Measurements from ENCODE around the gene ARHGAP15. TPM values are rescaled to one million over a fixed set of nuclear protein-coding genes. Genes with fewer than 3 reads are reported as not detected.

The ARHGAP15 gene
- polyA plus RNA-seq, 1 donor from 2014 or later = 190 TPM

DNA sequence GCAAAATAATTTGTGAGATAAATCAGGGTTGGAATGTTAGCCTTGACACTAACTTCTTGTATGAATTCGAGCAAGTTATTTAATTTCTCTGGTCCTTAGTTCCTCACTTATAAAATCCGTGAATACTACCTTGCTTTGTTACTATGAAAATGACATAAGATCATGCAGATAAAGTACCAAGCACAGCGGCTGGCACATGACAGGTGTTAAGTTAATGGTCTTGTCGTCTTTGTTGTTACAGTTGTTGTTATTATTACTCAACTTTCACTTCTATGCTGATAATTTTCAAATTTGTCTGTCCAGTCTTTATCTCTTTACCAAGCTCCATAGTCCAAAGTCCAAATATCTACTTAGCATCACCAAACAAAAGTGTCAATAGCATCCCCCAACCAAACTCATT is 482.1 kb downstream of the ARHGAP15 start:
- no peak overlapping the region for H3K4me3 Mint-ChIP-seq
- H3K9me3 Mint-ChIP-seq = no peaks in the 10 kb centered on the region
- H3K36me3 Mint-ChIP-seq = peaks cover 27% of the 10 kb centered on the region
- no peak overlapping the region for H3K27ac Mint-ChIP-seq
- H3K4me1 Mint-ChIP-seq = peaks cover 0 to 5% (median 1%) of the 10 kb centered on the region in 3 donors
- no peaks in the 10 kb centered on the region for H3K27me3 Mint-ChIP-seq

DNA sequence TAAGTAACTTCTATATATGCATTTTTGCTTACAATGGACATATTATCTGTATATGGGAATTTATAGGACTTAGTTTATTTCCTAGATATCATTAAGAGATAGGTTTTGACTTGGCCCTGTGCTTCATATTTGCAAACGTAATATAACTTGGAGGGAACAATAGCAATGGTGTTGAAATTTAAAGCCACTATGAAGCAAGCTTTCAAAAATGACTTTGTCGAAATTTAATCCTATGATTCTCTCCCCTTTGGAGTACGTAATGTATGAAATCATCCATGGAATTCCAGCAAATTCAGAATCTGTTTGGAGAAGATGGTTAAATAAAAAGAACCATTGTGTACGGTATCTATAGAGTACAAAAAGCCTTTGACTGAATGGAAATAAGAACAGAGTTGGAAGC is 486.3 kb downstream of the ARHGAP15 start:
- Mint-ChIP-seq H3K27ac (no peak overlapping the region), H3K27me3 (no peaks in the 10 kb centered on the region), H3K4me3 (no peak overlapping the region), H3K36me3 (peaks cover 17% of the 10 kb centered on the region), H3K4me1 (peaks cover 0 to 5% (median 3%) of the 10 kb centered on the region in 3 donors), H3K9me3 (no peaks in the 10 kb centered on the region)

DNA sequence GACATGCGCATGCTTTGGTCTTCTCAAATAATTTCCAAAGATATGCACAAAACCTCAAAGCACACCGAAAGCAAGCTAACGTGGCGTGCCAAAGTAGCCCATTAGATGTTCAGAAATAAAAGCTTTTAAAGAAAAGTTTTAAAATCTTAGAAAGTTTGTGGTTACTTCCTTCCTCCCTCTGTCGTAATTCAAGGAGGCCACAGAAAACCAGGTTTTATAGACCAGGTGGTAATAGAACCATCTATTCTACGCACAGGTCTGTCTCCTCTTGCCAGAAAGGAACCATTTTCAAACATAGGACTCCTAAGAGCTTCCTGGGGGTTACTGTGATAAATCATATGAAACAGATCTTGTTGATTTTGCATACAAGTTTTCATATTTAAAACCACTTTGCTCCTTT is 487.2 kb downstream of the ARHGAP15 start:
- Mint-ChIP-seq H3K4me3 (no peak overlapping the region), H3K9me3 (no peaks in the 10 kb centered on the region), H3K27ac (no peak overlapping the region), H3K27me3 (no peaks in the 10 kb centered on the region), H3K4me1 (peaks cover 0 to 3% (median 3%) of the 10 kb centered on the region in 3 donors), H3K36me3 (peaks cover 17% of the 10 kb centered on the region)

DNA sequence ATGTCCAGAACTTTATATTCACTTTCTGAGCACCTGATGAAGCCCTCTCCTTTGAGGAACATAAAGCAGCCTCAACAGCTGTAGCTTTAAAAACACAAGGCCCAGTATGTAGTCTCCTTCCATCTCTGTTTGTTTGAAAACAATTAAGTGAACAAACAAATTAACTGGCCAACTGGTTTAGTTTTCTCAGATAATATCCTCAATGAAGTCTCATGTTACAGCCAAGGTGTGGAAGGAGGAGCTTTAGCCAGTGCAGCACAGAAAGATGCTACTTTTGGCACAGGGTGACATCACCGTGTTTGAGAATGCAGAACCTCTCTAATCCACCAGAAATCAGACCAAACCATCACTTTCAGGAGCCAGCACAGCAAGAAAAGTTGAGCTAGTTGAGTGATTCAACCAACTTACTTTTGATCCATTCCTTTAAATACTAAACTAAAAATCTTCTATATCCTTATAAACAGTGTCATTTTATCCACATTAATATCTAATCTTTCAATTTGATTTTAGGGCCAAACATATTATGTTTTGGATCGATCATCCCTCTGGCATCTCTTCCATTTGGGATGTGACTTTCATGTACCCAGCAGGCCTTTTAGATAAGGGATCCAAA is 488.7 kb downstream of the ARHGAP15 start:
- H3K27me3 Mint-ChIP-seq = no peaks in the 10 kb centered on the region
- peaks cover 0 to 3% (median 2%) of the 10 kb centered on the region in 3 donors for H3K4me1 Mint-ChIP-seq
- peak overlapping the region in 1 of 3 donors; percentile 6 for H3K27ac Mint-ChIP-seq
- H3K36me3 Mint-ChIP-seq = peaks cover 18% of the 10 kb centered on the region
- H3K4me3 Mint-ChIP-seq = no peak overlapping the region
- no peaks in the 10 kb centered on the region for H3K9me3 Mint-ChIP-seq

DNA sequence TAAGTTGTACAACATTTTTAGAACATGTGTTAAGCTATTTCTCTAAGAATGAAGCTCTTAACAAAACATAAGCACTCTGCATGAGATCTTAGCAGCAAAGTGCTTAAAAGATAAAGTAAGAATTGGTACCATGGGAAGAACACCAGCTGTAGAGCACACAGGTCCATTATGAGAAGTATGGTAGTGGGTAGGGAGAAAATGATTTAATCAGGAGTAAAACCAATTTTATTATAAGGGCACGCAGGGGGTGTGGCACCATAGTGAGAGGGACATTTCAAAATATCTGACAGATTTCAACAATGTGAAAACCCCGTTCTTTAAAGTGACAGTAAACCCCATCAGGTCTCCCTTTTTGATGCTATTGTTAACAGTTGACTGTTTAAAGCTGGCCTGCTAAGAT is 492.9 kb downstream of the ARHGAP15 start:
- H3K4me3 Mint-ChIP-seq = no peak overlapping the region
- no peaks in the 10 kb centered on the region for H3K27me3 Mint-ChIP-seq
- peaks cover 30% of the 10 kb centered on the region for H3K36me3 Mint-ChIP-seq
- H3K9me3 Mint-ChIP-seq = peaks cover 0 to 7% (median 3%) of the 10 kb centered on the region in 3 donors
- peaks cover 0 to 3% (median 0%) of the 10 kb centered on the region in 3 donors for H3K4me1 Mint-ChIP-seq
- H3K27ac Mint-ChIP-seq = no peak overlapping the region

DNA sequence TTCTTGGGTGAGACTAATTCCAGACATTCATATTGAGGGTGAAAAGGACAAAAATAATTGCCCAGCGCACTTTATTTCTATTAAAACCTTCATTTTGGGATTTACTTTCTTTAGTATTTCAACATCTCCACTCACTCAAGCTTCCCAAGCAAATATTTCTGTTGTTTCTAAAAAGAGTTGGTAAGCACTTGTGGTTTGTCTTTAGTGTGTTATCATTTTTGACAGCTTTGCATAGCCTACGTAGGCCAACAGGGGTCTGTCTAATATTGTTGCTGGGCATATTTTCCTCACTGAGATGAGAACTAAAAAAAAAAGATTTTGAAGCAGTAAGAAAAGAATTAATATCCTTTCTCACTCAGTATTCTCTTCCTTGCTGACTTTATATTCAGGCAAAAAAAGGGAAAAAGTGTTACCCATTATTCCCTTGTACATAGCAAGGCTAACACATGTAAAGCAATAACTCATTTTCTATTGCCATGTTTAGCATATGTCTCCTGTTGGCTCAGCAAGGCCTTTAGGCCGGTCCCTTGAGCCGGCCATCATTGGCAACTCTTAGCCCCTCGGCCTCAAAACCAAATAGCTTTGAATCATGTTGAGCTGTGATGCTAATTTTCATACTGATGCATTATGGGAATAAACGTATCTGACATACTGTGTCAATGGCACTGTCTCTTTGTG is 494.2 kb downstream of the ARHGAP15 start:
- H3K27ac Mint-ChIP-seq = no peak overlapping the region
- H3K36me3 Mint-ChIP-seq = peaks cover 33% of the 10 kb centered on the region
- H3K9me3 Mint-ChIP-seq = peaks cover 0 to 7% (median 3%) of the 10 kb centered on the region in 3 donors
- no peak overlapping the region for H3K4me3 Mint-ChIP-seq
- peaks cover 0 to 3% (median 0%) of the 10 kb centered on the region in 3 donors for H3K4me1 Mint-ChIP-seq
- no peaks in the 10 kb centered on the region for H3K27me3 Mint-ChIP-seq

DNA sequence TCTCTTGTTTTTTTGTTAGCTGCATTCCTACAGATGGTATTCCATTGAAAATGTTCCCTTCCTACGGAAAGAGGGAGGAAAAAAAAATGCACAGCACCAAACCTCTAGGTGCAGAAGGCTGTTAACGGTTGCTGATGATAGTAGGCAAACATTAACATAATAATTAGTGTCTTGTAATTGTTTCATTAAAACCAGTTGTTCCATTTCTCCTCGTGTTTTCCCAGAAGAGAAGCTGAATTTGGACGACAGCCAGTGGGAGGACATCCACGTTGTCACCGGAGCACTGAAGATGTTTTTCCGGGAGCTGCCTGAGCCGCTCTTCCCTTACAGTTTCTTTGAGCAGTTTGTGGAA is 494.7 kb downstream of the ARHGAP15 start:
- H3K27ac Mint-ChIP-seq = no peak overlapping the region
- peaks cover 33% of the 10 kb centered on the region for H3K36me3 Mint-ChIP-seq

DNA sequence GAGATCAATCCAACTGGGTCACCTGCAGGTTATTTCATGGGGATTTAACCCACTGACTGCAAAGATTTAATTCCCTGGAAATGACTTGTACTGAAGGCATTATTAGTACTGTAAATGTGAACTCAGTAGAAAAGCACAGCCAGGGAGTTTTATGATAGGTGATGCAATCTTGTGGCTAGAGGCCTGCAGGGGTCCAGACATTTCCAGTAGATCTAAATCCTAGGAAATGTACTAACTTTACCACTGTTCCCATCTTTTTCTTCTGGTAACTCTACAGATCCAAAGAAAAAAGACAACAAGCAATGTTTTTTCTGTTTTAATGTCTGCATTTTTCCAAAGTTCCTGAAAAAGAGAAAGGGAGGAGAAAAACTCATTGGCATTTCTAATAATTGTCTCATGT is 500.1 kb downstream of the ARHGAP15 start:
- H3K27me3 Mint-ChIP-seq = no peaks in the 10 kb centered on the region
- no peak overlapping the region for H3K4me3 Mint-ChIP-seq
- H3K9me3 Mint-ChIP-seq = peaks cover 0 to 10% (median 5%) of the 10 kb centered on the region in 3 donors
- H3K27ac Mint-ChIP-seq = no peak overlapping the region
- H3K4me1 Mint-ChIP-seq = peaks cover 2 to 4% (median 4%) of the 10 kb centered on the region in 3 donors
- H3K36me3 Mint-ChIP-seq = peaks cover 38% of the 10 kb centered on the region

More for the DNA sequence above, 494.7 kb downstream of the ARHGAP15 start:
- Mint-ChIP-seq H3K27me3 (no peaks in the 10 kb centered on the region), H3K4me3 (no peak overlapping the region), H3K9me3 (peaks cover 0 to 10% (median 3%) of the 10 kb centered on the region in 3 donors), H3K4me1 (peaks cover 0 to 6% (median 4%) of the 10 kb centered on the region in 3 donors)

DNA sequence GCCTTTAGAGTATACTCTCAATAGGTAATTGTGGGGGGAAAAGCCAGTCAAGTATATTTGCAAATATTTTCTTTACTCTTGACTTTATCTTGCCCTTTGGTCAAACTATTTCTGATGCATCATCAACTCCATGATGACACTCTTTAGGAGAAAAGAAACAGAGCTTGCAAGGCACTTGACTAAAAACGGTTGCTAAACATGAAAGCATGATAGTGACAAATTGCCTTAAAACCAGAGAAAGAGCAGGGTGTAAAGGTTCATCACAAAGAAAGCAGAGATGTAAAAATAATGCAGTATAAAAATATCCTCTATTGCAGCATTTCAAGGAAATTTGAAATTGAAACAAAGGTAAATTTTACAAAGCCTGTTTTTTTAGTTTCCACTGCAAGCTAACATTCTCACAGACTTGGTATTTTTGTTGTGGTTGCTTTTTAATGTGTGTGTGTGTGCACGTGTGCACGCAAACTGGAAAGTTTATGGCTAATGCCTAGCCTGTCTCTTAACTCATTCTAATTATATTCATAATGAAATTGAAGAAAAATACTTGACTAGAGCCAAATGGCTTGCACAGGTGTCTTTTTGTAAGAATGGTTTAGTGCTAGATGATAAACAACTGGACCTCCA is 503.6 kb downstream of the ARHGAP15 start:
- peaks cover 2 to 4% (median 4%) of the 10 kb centered on the region in 3 donors for H3K4me1 Mint-ChIP-seq
- H3K27ac Mint-ChIP-seq = no peak overlapping the region
- H3K36me3 Mint-ChIP-seq = peaks cover 38% of the 10 kb centered on the region
- peaks cover 5 to 22% (median 5%) of the 10 kb centered on the region in 3 donors for H3K9me3 Mint-ChIP-seq
- H3K27me3 Mint-ChIP-seq = no peaks in the 10 kb centered on the region
- no peak overlapping the region for H3K4me3 Mint-ChIP-seq

DNA sequence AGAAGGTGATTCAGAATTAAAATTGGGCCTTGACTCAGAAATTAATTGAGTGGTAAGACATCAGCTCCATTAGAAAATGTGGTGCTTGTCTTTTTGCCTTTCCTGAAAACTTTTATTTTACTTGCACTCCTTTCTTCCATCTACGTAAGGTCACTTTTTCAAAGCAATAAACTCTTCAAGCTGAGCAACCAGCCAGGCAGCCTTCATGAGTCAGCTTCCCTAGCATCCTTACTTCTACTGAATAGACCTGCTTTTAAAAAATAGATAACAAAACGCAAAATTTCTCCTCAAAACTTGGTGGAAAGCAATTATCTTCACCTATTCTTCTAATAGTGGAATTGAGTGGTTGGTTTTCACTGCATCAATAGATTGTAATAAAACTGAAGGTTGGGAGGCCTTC is 504.2 kb downstream of the ARHGAP15 start:
- Mint-ChIP-seq H3K9me3 (peaks cover 5 to 22% (median 5%) of the 10 kb centered on the region in 3 donors), H3K36me3 (peaks cover 35% of the 10 kb centered on the region), H3K27me3 (no peaks in the 10 kb centered on the region), H3K27ac (peak overlapping the region in 2 of 3 donors; percentile 31 to 49), H3K4me3 (no peak overlapping the region), H3K4me1 (peaks cover 2 to 4% (median 4%) of the 10 kb centered on the region in 3 donors)

DNA sequence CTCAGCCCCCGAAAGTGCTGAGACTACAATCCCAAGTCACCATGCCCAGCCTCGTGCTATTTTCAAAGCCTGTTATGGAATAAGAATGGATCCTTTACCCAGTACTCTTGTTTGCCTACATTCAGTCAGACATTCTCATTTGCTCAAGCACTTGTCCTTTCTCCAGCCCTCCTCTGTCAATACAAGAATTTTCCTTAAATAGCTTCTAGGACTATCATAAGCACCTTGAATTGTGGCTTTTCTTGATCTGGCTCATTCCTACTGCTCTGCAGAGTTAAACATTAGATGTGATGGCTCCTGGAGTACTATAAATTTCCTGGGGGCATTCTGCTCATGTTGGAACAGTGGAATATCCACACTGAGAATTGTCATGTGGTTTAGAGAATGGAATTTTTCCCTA is 506.1 kb downstream of the ARHGAP15 start:
- Mint-ChIP-seq H3K9me3 (peaks cover 5 to 18% (median 5%) of the 10 kb centered on the region in 3 donors), H3K4me1 (peaks cover 0 to 2% (median 1%) of the 10 kb centered on the region in 3 donors), H3K36me3 (peaks cover 43% of the 10 kb centered on the region), H3K27ac (no peak overlapping the region), H3K4me3 (no peak overlapping the region), H3K27me3 (no peaks in the 10 kb centered on the region)

DNA sequence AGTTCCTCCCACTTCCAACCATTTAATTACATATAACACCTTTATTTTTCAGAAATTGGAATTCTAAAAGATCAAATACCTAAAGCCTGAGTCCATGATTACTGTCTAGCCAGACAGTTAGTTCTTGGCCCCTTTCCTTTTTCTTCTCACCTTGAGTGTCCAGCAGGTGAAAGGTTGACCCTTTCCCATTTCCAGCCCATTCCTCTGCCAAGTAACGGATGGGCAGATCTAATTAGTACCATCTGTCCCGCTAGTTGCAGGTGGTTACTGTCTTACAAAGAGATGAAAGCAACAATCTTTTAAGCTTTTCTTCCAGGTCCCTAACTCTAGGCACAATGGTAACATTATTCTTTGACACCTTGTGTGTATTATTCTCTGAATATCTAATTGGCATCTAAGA is 506.7 kb downstream of the ARHGAP15 start:
- H3K36me3 Mint-ChIP-seq = peaks cover 43% of the 10 kb centered on the region
- no peak overlapping the region for H3K4me3 Mint-ChIP-seq
- H3K9me3 Mint-ChIP-seq = peaks cover 5 to 18% (median 5%) of the 10 kb centered on the region in 3 donors
- no peak overlapping the region for H3K27ac Mint-ChIP-seq
- H3K27me3 Mint-ChIP-seq = no peaks in the 10 kb centered on the region
- peaks cover 0 to 2% (median 1%) of the 10 kb centered on the region in 3 donors for H3K4me1 Mint-ChIP-seq

DNA sequence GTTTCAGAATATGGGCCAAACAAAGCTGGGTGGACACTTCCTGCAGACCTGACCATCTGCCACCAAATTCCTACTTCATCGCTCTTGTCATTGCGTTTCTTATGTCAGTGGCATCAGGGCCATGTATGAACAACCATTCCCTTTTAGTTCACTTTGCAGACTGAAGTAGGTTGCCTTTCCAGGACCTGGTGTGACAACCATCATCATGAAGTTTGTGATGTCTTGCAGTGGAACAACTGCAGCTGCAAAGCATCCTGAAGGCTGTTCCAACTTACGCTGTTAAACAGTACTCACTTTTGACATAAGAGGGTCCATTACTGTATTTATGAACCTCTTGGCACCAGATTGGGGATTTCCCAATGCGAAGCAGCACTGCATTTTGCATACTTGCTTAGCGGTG is 511.6 kb downstream of the ARHGAP15 start:
- Mint-ChIP-seq H3K4me3 (no peak overlapping the region), H3K36me3 (peaks cover 29% of the 10 kb centered on the region), H3K27me3 (no peaks in the 10 kb centered on the region), H3K4me1 (no peaks in the 10 kb centered on the region), H3K9me3 (peaks cover 3 to 14% (median 5%) of the 10 kb centered on the region in 3 donors), H3K27ac (no peak overlapping the region)

DNA sequence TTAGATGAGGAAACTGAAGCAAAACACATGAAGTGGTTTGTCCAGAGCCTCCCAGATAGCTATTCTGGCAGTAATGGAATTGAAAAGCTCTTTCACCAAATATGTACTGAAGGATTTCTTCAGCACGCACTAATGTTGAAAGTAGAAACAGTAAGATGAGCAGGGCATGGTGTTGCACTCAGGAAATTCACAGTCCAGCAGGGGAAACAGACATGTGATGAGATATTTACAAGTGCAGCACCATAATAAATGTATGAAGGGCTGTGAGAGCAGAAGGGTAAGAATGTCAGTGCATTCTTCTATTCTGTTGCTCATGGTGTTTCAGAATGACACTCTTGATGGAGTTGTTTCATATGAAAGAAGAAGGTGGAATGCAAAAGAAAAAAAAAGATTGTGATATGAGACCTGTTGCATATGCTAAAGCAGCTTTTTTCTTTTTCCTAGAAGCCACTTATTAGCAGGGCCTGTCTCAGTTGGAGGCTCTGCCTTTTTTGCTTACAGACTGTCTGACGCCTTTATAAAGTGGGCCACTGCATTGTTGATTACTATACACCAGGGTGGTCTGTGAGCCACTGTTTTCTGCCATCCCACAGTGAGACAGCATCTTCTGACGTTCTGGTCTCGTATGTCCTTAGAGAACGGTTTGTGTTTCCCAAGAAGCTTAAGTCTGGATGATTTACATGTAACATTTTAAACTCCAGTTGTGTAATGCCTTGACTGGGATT is 516.9 kb downstream of the ARHGAP15 start:
- Mint-ChIP-seq H3K4me3 (no peak overlapping the region), H3K27ac (peak overlapping the region in 1 of 3 donors; percentile 56), H3K4me1 (no peaks in the 10 kb centered on the region), H3K36me3 (peaks cover 22% of the 10 kb centered on the region), H3K27me3 (no peaks in the 10 kb centered on the region), H3K9me3 (peaks cover 2 to 12% (median 5%) of the 10 kb centered on the region in 3 donors)

DNA sequence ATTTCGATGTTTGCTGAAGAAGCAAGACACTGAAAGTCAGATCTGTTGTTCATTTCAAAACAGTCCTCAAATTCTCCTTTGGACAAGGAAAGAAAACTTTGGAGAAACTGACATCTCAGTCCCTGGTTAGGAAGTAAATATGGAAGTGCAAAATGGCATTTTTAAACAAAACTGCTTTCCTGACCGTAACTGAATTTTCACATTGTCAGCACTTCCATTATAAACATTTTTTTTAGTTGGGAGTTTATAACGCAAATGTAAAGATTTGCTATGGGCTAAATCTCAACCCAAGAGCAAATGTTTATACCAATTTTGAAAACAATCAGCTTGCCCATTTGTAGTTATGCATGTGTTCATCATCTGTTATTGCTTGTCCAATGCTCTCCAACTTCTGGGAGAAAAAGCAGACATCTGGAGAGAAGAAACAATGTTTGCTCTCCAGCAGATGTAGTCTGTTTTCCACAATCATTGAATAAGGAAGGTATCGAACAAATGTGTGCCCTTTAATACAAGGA is 520.1 kb downstream of the ARHGAP15 start:
- Mint-ChIP-seq H3K27me3 (no peaks in the 10 kb centered on the region), H3K4me1 (no peaks in the 10 kb centered on the region), H3K4me3 (no peak overlapping the region), H3K9me3 (peaks cover 4 to 31% (median 12%) of the 10 kb centered on the region in 3 donors), H3K27ac (no peak overlapping the region), H3K36me3 (peaks cover 32% of the 10 kb centered on the region)

Data from IgD-negative memory B cell (primary cell).